Activated CD4-positive, CD25-positive, alpha-beta regulatory T cell treated with anti-CD3 and anti-CD28 coated beads, Interleukin-2, amount 50 U/mL, for 24 hours (primary cell): ENCODE results near the gene MKNK1.

Source experiments
- ATAC-seq, 2 donors: fragments of 150-1000 bp; cut with Tn5 transposase; one replicate each; pipeline ENCODE4 v1.10.0; 2021; ENCODE audit warnings: mild to moderate bottlenecking in 1 of 2, moderate library complexity in 1 of 2

MKNK1 gene

DNA sequence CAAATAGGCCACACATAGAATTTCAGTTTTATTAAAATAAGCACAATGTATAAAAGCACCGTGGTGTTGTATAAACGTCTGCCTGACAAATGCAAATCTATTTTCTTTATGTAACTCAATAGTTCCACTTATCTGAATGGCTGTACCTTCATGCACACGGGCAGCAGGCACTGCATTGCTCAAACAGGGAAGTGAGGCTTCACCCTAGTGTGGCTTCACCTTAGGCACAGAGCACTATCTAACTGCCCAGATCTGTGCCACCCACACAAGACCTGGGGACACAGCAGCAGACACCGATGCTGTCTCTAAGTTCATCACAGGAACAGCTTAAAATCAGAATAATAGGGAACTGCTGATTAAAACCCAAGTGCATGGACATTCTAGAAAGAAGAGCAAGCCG, 46.7 kb downstream of the MKNK1 start:
- ATAC-seq: no peak

DNA sequence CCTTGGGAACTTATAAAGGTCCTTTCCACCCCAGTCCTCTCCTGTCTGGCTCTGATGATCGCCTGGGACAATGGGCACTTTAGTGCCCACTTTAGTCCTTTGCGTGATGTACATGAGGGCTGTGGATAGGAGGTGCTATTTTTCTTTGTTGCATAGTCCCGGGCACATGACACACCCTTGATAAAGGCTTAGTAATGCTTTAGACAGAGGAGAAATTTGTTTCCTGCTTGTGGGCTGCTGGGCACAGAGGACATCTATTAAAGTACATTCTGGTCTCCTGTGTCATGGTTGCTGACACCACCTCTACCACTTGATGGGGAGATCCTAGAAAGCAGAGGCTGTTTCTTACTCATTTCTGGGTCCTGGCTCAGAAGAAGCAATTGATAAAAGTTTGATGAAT, 47.2 kb downstream of the MKNK1 start:
- ATAC-seq: no peak

- ATAC-seq: no peak
Measured at GRCh38 chr1:46555826-46556619, 48.0 kb downstream of the MKNK1 start.

- no peak for ATAC-seq
Measured at GRCh38 chr1:46554597-46555381, 49.3 kb downstream of the MKNK1 start.

- no peak for ATAC-seq
Measured at GRCh38 chr1:46554236-46554596, 49.9 kb downstream of the MKNK1 start.

DNA sequence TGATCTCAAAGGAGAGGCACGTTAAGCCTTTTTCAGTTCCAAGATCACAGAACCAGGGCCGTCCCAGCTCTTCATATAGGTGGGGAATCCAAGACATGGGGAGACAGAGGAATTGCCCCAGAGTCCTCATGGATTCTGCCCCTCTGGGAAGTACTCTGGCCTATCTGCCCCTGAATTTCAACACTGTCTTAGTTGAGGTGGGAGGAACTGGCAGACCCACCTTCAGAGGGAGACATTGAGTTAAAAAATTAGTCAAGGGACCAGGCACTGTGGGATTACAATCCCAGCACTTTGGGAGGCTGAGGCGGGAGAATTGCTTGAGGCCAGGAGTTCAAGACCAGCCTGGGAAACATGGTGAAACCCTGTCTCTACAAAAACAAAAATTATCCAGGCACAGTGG, 50.6 kb downstream of the MKNK1 start:
- no peak for ATAC-seq

DNA sequence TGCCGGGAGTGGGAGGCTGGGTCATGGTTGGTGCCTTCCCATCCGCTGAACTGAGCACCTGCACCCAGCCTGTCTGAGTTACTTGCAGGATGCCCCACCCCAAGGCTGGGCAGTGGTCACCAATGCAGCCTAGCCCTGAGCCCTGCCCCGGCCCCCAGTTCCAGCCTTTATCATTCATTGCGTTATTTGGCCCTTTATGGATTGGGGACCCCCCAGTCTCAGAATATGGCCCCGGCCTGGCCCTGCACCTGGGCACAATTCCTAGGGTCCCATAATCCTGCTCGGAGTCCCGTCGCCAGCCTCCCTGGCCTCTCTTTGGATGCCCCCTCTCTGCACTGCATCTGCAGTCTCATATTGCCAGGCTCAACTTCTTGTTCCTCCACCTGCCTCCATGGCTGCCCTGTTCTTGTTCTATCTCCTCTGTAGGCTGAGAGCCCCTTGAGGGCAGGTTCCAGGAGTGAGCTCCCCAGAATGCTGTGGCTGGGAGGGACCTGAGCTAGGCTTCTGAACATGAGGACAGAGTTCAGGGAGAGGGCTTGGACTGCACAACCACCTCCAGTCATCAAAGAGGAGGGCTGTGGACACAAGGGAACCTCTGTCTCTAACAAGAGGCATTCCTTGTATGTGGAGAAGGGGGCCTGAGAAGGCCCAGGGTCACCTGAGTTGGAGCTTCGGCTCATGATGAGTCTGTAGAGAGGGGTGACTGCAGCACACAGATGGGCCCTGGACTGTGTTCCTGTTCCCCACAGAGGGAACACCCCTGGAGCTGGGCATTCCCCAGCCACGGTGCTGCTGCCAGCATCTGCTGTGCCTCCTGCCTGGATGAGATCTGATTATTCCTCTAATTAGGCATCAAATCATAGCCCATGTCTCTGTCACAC, 51.5 kb downstream of the MKNK1 start:
- no peak for ATAC-seq

DNA sequence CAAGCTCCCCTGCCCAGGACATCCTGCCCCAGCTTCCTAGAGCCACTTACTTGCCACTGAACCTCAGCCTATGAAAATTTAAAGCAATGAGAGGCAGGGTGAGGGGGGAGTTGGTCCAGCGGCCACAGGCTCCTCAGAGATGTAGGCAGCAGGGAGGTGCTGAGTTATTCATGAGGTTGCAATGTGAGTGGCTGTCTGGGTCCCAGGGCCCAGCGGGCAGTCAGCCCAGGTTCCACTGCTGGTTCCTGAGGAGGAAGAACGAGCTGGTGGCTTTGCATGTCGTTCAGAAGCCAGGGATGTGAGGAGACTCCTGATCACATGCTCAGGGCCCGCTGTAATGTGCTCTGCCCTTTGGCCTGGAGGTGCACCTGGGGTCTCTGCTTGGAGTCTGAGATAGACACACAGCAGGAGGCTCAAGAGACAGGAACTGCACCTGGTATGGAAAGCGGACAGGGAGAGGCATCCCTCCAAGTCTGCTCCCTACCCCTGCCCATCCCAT, 52.4 kb downstream of the MKNK1 start, which contains the start of gene KNCN:
KNCN (minus strand) TSS at position 51 of the 499 bp plus-strand sequence. CDS start 432 bp downstream, outside the sequence.
- no peak for ATAC-seq

GRCh38 chr1:46550751-46551231, 53.3 kb downstream of the MKNK1 start:
- no peak for ATAC-seq

DNA sequence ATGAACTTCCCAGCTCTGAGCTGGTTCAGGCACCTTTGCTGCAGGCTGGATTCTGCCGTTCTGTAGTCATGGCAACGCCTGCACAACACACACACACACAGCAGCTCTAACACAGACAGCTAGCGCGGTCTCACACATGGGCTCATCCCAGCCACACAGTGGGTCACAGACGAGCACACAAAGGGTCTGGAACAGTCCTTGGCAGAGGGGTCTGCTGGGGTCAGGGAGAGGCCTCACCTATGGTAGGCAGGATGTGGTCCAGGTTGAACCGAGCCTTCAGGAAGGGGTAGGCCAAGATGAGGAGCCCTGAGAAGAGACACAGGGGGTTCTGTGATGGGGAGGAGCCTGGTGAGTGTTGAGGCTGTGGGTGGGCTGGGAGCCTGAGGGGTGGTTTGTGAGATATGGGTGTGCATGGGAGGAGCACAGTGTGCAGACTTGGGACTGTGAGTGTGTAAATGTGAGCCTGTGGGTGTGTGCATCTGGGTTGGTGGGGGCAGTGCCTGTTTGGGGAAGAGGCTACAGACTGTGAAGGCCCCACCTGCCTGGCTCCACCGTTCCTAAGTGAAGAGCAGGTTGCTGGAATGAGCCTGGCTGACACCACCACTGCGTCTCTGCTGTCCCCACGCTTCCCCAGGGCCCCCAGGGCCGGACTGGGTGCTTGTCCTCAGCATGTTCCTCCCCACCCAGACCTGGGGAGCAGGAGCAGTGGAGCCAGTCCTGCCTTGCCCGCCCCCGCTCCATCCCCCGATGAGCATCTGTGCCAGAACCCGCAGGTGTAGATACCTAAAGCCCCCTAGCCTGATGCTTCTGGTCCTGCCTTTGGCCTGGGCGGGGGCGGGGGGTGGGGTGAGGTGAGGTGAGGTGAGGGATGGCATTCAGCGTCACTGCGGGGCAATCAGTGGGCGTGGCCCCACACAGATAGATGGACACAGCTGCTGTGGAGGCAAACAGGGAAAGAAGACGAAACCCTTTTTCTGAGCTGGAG, 54.1 kb downstream of the MKNK1 start:
- ATAC-seq: peak; percentile 13 to 57

- peak in 1 of 2 donors; percentile 40 for ATAC-seq
Measured at GRCh38 chr1:46547481-46548383, 56.3 kb downstream of the MKNK1 start.

- ATAC-seq: no peak
Measured at GRCh38 chr1:46546210-46546609, 57.9 kb downstream of the MKNK1 start.

GRCh38 chr1:46545784-46546183, 58.3 kb downstream of the MKNK1 start:
- no peak for ATAC-seq

DNA sequence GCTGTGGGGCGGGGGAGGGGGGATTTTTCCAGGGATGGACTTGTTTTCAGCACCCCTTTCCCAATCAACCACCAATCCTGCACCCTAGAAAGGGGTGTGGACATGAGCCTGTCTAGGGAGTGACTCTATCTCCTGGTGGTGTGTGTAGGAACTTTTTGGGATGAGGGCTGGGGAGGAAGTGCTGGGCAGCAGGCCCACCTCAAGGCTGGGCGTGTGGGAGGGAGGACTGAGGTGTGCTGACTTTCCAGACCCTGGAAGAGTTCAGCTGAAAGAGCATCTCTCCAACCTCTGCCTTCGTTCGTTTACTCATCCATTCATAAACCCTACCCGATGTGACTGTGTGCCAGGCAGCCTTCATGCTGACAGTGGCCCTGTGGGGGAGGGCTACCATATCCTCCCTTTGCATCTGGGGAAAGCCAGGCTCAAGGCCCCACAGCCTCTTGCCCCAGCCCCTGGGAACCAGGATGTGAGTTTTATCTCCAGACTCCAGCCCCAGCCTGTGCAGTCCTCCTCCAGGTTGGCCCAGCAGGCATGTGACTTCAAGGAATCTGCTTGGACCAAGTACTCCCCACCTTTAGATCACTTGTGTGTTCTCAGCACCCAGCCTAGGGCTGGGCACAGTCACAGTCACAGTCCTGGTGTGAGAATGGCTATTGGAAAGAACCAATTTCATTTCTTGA, 59.4 kb downstream of the MKNK1 start:
- ATAC-seq: no peak

GRCh38 chr1:46543761-46544560, 60.1 kb downstream of the MKNK1 start:
- no peak for ATAC-seq

- no peak for ATAC-seq
Measured at GRCh38 chr1:46543382-46543760, 60.7 kb downstream of the MKNK1 start.

GRCh38 chr1:46539972-46540371, 64.1 kb downstream of the MKNK1 start:
- no peak for ATAC-seq

DNA sequence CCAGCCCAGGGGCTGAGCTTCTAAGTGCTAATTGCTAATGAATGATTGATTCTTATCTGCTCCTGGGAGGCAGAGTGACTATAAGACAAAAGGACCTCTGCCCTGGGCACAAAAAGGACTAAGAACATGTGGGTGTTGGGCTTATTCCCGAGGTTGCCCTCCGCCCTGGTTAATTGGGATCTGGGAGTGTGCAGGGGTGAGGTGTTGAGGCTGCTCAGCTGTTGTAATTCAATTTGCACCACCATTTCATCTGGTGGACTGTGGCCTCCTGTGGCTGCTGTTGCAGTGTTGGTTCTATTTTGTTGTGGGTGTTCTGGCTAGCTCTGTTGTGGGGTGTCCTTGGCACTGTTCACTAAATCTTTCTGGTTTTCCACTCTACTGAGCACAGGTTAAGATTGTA, 65.9 kb downstream of the MKNK1 start:
- ATAC-seq: no peak

GRCh38 chr1:46537651-46538050, 66.4 kb downstream of the MKNK1 start:
- no peak for ATAC-seq
